NCI-H2029 (cell line): ENCODE results near the gene ATP6V1G2.
"Not testable (repeated sequence)": the region's sequence is repeated elsewhere in the genome, so short reads cannot be mapped to it uniquely, and the experiment has no call there.

Source experiments
- DNase-seq: peaks from one replicate; lab custom pipeline; 2025; lab: John Stamatoyannopoulos, UW

Gene ATP6V1G2

DNA sequence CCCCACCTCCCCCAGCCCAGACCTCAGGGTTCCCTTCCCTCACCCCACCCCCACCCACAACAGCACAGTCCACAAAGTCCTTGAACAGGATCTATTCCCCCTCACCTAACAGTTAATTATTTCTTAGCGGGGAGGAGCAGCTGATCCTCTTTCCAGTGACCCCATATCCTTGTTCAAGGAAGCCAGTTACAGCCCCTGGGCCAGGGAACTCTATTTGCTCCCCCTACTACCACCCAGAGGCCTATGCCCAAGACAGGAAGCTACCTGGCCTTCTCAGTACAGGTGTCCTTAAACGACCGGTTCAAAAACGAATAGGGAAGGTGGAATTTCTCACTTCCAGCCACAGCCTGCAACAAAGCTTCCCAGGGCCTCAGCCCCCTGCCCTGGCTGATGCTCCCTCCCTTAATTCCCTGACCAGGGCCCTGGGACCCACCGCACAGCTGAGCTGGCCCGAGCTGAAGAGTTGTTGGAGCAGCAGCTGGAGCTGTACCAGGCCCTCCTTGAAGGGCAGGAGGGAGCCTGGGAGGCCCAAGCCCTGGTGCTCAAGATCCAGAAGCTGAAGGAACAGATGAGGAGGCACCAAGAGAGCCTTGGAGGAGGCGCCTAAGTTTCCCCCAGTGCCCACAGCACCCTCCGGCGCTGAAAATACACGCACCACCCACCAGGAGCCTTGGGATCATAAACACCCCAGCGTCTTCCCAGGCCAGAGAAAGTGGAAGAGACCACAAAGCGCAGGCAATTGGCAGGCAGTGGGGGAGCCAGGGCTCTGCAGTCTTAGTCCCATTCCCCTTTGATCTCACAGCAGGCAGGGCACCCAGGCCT, 16.9 kb downstream of the ATP6V1G2 start:
- DNase-seq, result no peak

DNA sequence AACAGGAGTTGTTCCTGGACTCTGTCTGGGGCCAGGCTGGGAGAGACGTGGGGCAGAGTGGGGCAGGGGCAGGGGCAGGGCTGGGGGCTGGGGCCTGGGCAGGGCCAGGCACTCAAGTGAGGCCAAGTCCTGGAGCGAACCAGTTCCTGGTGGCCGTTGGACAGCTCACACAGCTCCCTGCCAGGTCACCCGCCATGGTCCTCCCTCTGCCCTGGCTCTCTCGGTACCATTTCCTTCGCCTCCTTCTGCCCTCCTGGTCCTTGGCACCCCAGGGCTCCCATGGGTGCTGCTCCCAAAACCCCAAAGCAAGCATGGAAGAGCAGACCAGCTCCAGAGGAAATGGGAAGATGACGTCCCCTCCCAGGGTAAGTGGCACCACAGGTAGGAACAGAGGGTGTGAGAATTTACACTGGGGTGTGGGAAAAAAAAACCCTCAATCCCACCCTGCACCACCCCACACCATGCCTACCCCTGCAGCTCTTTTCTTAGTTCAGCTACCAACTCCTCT, 17.5 kb downstream of the ATP6V1G2 start, which contains the start of gene MCCD1:
MCCD1 (plus strand) TSS at position 142 of the 508 bp plus-strand sequence; CDS start at position 195, 53 bp downstream.
- no peak for DNase-seq

DNA sequence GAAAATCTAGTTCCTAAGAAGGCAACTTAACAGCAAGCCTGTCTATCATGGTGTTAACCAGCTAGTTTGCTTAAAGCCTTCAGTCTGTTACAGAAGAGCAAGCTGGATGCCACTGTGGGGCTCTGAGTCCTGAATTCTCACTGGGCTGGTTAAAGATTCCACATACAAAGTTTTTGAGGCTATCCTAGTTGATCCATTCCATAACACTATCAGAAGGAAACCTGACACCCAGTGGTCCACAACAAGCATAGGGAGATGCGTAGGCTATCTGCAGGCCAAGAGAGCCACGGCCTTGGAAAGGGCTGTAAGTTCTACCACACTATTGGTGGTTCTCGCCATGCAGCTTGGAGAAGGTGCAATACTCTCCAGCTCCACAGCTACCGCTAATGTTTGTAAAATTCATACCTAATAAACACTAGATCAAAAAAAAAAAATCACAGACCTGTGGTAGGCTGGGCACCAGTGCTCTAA, 18.1 kb downstream of the ATP6V1G2 start:
- no peak for DNase-seq

DNA sequence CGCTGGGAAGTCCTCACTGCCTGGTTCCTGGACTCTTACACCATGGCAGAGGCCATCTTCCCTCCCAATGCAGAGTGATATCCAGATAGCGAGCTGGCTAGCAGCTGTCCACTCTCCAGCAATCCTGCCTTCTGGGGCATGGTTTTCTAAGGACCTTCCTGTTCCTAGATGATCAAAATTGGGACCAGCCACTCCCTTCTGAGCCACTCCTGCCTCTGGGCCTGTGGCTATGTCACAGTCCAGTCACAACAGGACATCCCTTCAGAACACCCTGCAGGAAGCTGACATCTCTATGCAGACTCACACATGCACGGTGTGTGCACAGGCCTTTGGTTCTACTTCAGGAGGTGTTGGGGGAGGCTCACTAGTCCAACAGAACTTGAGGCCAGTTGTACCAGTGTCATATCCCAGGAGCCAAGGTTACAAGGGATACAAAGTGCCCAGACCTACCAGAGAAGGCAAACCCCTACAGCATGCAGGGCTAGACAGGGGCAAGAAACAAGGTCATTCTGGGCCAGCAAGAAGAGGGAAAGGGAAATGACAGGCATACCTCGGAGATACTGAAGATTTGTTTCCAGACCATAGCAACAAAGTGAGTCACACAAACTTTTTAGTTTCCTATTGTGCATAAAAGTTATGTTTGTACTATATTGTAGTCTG, 20.3 kb downstream of the ATP6V1G2 start:
- DNase-seq, result no peak

DNA sequence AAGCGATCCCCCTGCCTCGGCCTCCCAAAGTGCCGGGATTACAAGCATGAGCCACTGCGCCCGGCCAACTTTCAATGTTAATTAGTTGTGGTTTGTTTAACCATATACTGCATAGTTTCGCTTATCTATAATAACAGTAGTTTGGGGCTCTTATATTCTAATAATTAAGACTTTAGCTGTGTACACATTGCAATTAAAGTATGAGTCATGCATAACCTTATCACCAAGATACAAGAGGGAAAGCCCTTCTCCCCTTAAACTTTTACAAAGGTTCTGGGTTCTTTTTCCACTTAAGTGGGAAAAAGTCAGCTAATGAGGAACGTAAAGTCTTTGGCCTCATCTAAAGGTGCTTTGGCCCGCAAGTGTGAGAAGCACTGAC, 20.9 kb downstream of the ATP6V1G2 start:
- DNase-seq, result no peak

DNA sequence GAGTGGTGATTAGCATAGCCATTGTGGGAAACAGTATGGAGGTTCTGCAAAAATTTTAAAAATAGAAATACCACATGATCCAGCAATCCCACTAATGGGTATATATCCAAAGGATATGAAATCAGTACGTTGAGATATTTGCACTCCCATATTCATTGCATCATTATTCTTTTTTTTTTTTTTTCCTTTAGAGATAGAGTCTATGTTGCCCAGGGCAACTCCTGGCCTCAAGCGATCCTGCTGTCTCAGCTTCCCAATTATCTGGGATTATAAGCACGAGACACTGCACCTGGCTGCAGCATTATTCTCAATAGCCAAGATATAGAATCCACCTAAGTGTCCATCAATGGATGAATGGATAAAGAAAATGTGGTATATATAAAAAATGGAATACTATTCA, 24.6 kb downstream of the ATP6V1G2 start:
- no peak for DNase-seq

DNA sequence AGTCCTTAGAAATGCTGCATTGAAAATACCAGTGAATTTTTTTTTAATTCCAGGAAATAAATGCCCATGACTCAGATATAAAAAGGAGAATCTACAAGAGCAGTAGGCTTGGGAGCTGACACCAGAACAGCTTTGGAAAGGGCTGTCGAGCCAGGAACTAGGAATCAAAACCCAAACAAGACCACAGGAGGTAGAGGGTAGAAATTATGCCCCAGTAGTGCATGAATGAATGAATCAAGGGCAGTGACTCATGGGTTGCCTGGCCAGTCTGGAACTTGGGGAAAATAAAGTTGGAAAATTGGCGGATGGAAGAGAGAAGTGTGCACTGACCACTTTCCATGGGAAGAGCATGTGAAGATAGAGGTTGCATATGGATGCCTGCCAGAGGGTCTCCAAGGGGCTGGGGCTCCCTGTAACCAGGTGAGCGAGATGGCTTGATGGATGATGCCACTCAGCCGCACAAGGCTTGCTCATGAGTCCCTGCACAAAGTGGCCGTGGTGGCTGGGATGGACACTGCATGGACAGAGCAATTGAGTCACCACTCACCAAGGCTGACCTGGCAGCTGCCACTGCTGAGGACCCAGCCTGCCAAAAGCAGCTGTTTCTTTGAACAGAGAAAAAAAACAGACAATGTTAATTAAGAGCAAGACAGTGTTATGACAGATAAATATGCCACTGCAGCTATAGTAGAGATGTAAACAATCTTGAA, 32.8 kb downstream of the ATP6V1G2 start:
- DNase-seq, result no peak

DNA sequence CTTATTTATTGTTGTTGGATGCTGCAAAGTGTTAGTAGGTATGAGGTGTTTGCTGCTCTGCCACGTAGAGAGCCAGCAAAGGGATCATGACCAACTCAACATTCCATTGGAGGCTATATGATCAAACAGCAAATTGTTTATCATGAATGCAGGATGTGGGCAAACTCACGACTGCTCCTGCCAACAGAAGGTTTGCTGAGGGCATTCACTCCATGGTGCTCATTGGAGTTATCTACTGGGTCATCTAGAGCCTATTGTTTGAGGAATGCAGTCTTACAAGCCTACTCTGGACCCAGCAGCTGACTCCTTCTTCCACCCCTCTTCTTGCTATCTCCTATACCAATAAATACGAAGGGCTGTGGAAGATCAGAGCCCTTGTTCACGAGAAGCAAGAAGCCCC, 36.4 kb downstream of the ATP6V1G2 start:
- no peak for DNase-seq

DNA sequence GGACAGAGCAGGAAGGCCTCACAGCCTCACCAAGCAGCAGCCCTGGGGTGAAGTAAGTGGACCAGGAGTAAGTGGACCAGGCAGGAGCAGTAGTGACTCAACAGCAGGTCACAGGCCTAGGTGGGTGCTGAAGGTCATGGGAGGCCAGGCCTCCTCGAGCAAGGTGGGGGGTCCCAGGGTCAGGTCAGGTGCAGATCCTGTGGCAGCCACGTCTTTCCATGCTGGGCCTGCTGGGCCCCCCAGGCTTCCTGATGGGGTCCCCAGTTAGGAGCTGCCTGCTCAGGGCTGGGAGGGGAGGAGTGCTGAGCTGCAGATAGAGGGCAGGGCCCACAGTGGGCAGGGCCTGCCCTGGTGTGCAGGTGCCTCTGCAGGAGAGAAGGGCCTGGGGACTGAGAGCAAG, 37.4 kb downstream of the ATP6V1G2 start:
- not testable (repeated sequence) for DNase-seq

DNA sequence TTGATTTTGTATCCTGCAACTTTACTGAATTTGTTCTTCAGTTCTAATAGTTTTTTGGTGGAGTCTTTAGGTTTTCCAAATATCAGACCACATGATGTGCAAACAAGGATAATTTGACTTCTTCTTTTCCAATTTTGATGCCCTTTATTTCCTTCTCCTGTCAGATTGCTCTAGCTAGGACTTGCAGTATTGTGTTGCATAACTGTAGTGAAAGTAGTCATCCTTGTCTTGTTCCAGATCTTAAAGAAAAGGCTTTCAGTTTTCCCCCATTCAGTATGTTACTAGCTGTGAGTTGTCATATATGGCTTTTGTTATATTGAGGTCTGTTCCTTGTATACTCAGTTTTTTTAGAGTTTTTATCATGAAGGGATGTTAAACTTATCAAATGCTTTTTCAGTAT, 43.8 kb downstream of the ATP6V1G2 start:
- no peak for DNase-seq

DNA sequence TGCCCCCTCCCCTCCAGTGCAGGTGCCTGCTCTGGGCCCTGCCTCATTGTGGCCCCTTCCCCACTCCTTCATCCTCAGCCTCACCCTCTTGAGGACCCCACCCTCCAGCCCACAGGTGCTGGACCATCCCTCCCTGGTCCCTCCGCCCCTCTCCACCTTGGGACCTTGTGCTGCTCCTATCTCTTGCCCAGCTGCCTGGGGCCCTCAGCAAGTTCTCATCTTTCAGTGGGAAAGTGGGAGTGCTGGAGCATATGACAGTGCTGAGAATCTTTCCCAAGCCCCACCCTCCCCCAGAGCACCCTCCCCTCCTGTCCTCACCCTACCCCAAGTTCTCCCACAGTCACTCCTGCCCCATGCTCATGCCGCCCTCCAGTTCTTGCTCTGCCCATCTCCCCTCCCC, 46.8 kb downstream of the ATP6V1G2 start:
- DNase-seq, result not testable (repeated sequence)

DNA sequence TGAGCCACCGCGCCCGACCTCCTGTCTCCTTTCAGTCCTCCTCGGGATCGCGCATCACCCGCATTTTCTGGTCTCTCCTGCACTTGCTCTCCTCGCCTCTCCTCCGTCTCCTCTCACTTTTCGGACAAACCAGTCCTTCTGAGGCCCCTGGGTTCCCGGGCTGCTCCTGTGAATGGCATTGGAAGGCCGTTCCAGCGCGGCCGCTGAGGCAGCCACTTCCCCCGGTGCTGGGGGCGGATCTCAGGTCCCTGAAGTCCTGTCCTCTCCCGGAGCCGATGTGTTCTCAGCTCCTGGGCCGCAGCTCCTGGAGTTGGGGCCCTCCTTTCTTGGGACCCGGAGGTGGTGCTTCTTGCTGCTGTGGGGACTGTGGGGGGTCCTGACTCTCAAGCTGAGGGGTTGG, 47.7 kb downstream of the ATP6V1G2 start:
- no peak for DNase-seq

DNA sequence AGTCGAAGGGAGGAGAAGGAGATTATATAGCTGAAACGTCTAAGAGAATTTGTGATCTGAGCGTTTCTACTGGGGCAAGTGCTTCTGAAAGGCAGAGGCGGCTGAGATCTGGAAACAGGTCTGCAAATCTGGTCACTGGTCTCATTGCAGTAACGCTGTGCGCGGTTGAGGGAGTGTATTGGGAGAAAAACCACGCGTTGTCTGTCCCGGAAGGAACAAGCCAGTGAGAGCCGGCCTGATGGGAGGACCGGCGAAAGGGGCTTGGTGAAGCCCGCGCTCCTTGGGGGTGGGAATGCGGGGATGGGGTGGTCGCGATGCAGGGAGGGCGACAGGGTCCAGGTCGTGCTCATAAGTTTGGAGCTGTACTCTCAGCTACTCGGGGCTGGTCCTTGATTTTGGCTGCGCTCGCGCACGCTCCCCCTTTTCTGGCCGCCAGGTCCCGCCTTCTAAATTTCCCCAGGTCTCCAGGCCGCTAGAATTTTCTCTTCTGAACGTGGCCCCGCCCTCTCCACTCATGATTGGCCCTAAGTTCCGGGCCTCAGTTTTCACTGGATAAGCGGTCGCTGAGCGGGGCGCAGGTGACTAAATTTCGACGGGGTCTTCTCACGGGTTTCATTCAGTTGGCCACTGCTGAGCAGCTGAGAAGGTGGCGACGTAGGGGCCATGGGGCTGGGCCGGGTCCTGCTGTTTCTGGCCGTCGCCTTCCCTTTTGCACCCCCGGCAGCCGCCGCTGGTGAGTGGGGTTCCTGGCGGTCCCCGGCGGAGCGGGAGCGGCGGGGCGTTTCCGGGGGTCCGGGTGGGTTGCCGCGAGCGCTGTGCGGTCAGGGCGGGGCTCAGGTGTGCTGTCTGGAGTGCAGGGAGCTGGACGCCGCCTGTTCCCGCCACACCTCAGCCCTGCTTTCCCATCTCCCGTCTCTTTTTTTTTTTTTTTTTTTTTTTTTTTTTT, 48.6 kb downstream of the ATP6V1G2 start, which contains the start of gene MICB:
MICB (plus strand) TSS at position 615 of the 946 bp plus-strand sequence; CDS start at position 664, 49 bp downstream.
- peak; percentile 32 for DNase-seq

DNA sequence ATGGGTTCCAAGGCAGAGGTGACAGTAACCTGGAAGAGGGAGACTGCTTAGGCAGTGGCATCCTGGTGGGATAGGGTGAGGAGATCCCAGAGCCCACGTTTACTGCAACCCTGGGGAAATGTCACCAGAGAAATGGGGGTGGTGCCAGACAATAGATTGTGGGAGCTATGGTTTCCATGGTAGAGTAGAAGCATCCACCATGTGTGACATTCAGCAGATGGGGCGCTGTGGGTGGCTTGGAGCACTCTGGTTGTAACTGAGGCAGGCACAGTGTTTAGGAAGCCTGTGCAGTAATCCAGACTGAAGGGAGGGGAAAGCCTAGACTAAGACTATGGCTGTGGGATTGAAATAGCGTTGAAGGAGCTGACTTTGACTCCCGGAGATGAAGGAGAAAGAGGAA, 49.6 kb downstream of the ATP6V1G2 start:
- DNase-seq, result not testable (repeated sequence)

DNA sequence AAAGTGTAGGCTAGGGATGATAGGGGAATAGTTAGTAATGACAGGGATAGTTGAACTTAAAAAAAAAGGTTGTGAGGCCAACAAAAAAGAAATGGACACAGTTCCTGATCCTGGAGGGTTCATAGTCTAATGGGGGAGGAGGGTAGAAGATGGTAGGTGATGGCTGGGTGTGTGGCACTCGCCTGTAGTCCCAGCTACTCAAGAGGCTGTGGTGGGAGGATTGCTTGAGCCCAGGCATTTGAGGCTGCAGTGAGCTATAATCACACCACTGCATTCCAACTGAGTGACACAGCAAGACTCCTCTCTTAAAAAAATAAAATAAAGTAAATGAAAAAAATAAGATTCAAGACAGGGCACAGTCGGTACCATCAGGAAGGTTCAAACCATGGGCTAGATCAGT, 50.8 kb downstream of the ATP6V1G2 start:
- DNase-seq, result no peak
